Neural progenitor cell (in vitro differentiated cells): ENCODE results near the gene PELO. TPM values are rescaled to one million over a fixed set of nuclear protein-coding genes. Genes with fewer than 3 reads are reported as not detected.

Experiments used
- DNase-seq: peaks from one replicate; pipeline ENCODE4 v3.0.0-alpha.2; 2016; ENCODE audit warnings: low spot score
- H2AFZ ChIP-seq: fragments of 200-600 bp; sonication (generic); replicated peaks from 2 replicates; pipeline ENCODE4 v1.6.1; 2016; ENCODE audit warnings: antibody characterized with exemption
- H3F3A ChIP-seq: fragments of 200-600 bp; sonication (generic); 2 replicates; pipeline ENCODE4 v1.6.1; 2016; ENCODE audit warnings: antibody characterized with exemption, low read depth
- H3K27ac ChIP-seq: fragments of 200-600 bp; sonication (generic); 2 replicates; pipeline ENCODE4 v1.5.1; 2016; ENCODE audit warnings: mild to moderate bottlenecking
- H3K27me3 ChIP-seq: fragments of 200-600 bp; sonication (generic); 2 replicates; pipeline ENCODE4 v1.6.1; 2016; ENCODE audit warnings: mild to moderate bottlenecking, moderate library complexity
- H3K36me3 ChIP-seq: fragments of 200-600 bp; sonication (generic); 2 replicates; pipeline ENCODE4 v1.5.1; 2016
- H3K4me1 ChIP-seq: fragments of 200-600 bp; sonication (generic); 2 replicates; pipeline ENCODE4 v1.6.1; 2016; ENCODE audit warnings: mixed run types
- H3K4me2 ChIP-seq: fragments of 200-600 bp; sonication (generic); 2 replicates; pipeline ENCODE4 v1.6.1; 2016
- H3K4me3 ChIP-seq: fragments of 200-600 bp; sonication (generic); 2 replicates; pipeline ENCODE4 v1.5.1; 2016
- H3K79me2 ChIP-seq: fragments of 200-600 bp; sonication (generic); 2 replicates; pipeline ENCODE4 v1.6.1; 2016; ENCODE audit warnings: low read depth
- H3K9ac ChIP-seq: fragments of 200-600 bp; sonication (generic); 2 replicates; pipeline ENCODE4 v1.6.1; 2016
- H3K9me3 ChIP-seq: fragments of 200-600 bp; sonication (generic); 2 replicates; pipeline ENCODE4 v1.5.1; 2016; ENCODE audit warnings: low read depth
- H4K20me1 ChIP-seq: fragments of 200-600 bp; sonication (generic); 2 replicates; pipeline ENCODE4 v1.6.1; 2016; ENCODE audit warnings: low read depth
- H3K27ac Mint-ChIP-seq: 3 replicates; pipeline ENCODE4 v1.8.0; 2021; ENCODE audit warnings: mixed read lengths
- H3K27me3 Mint-ChIP-seq: 2 replicates; pipeline ENCODE4 v1.8.0; 2022; ENCODE audit warnings: low read depth, mild to moderate bottlenecking, inconsistent platforms, moderate library complexity, mixed read lengths; ENCODE audit not compliant: insufficient read depth
- H3K36me3 Mint-ChIP-seq: 3 replicates; pipeline ENCODE4 v1.8.0; 2021; ENCODE audit warnings: mixed read lengths
- H3K4me1 Mint-ChIP-seq: 3 replicates; pipeline ENCODE4 v1.8.0; 2021; ENCODE audit warnings: mixed read lengths
- H3K4me3 Mint-ChIP-seq: 3 replicates; pipeline ENCODE4 v1.8.0; 2021; ENCODE audit warnings: mild to moderate bottlenecking, moderate library complexity, mixed read lengths
- H3K9me3 Mint-ChIP-seq: 3 replicates; pipeline ENCODE4 v1.8.0; 2020; ENCODE audit warnings: mixed read lengths
- EZH2 ChIP-seq: fragments of 200-600 bp; sonication (generic); IDR thresholded peaks from 2 replicates; pipeline ENCODE4 v1.6.1; 2017; ENCODE audit warnings: antibody characterized with exemption, mild to moderate bottlenecking, moderate library complexity
- EZH2phosphoT487 ChIP-seq: fragments of 200-600 bp; sonication (generic); IDR thresholded peaks from 2 replicates; pipeline ENCODE4 v1.6.1; 2017; ENCODE audit warnings: antibody characterized with exemption
- total RNA-seq: library from RNA; depleted of rRNA; stranded (reverse); fragments of >200 nt; gene quantifications from 2 replicates; pipeline ENCODE4 v1.2.3, GENCODE V29; 2015; ENCODE audit warnings: low replicate concordance
- TF ChIP-seq, protein P1 (sequence below): fragments of 200-600 bp; sonication (generic); IDR thresholded peaks from 2 replicates; pipeline ENCODE4 v1.5.1; 2017; ENCODE audit warnings: antibody characterized with exemption, mild to moderate bottlenecking

PELO gene
- total RNA-seq, 1 donor from 2014 or later: 8.5 TPM

DNA sequence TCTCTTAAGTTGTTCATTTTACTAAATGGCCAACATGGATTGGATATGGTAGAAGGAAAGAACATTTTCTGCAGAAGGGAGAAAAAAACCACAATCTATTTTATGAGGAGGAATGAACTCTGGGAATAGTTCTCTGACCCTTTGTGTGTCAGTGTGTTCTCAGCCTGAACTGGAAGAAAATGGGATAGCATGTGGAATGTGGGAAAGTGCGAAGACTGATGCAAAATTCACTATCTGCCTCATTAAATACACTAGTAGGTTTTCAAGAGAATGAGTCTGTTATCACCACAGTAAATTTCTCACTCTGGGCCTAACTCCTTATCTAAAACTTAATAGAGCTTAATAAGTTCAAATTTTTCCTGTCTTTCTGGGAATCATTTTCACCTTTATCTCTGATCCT lies 22.7 kb downstream of the PELO start:
- H3K27ac ChIP-seq: no peak overlapping the region

GRCh38 chr5:52811067-52811749 lies 23.5 kb downstream of the PELO start:
- H3K4me3 ChIP-seq: no peak overlapping the region
- no peaks in the 10 kb centered on the region for H3F3A ChIP-seq
- H3K27ac ChIP-seq: no peak overlapping the region
- no peak overlapping the region for H3K4me2 ChIP-seq
- H3K27me3 Mint-ChIP-seq: no peaks in the 10 kb centered on the region
- no peaks in the 10 kb centered on the region for H3K36me3 Mint-ChIP-seq
- no peaks in the 10 kb centered on the region for H4K20me1 ChIP-seq
- no peak for TF ChIP-seq EZH2phosphoT487
- TF ChIP-seq, protein P1, sequence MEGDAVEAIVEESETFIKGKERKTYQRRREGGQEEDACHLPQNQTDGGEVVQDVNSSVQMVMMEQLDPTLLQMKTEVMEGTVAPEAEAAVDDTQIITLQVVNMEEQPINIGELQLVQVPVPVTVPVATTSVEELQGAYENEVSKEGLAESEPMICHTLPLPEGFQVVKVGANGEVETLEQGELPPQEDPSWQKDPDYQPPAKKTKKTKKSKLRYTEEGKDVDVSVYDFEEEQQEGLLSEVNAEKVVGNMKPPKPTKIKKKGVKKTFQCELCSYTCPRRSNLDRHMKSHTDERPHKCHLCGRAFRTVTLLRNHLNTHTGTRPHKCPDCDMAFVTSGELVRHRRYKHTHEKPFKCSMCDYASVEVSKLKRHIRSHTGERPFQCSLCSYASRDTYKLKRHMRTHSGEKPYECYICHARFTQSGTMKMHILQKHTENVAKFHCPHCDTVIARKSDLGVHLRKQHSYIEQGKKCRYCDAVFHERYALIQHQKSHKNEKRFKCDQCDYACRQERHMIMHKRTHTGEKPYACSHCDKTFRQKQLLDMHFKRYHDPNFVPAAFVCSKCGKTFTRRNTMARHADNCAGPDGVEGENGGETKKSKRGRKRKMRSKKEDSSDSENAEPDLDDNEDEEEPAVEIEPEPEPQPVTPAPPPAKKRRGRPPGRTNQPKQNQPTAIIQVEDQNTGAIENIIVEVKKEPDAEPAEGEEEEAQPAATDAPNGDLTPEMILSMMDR: no peak
- no peak for TF ChIP-seq EZH2
- H3K27ac Mint-ChIP-seq: no peak overlapping the region
- no peak for DNase-seq
- no peak overlapping the region for H3K9ac ChIP-seq
- H3K4me1 Mint-ChIP-seq: no peaks in the 10 kb centered on the region
- no peaks in the 10 kb centered on the region for H3K27me3 ChIP-seq
- no peaks in the 10 kb centered on the region for H3K9me3 Mint-ChIP-seq
- no peak overlapping the region for H3K4me3 Mint-ChIP-seq
- no peaks in the 10 kb centered on the region for H3K36me3 ChIP-seq
- H2AFZ ChIP-seq: no peak overlapping the region
- H3K79me2 ChIP-seq: no peaks in the 10 kb centered on the region
- no peaks in the 10 kb centered on the region for H3K9me3 ChIP-seq
- no peaks in the 10 kb centered on the region for H3K4me1 ChIP-seq

More for the DNA sequence above, 22.7 kb downstream of the PELO start:
- H3K36me3 Mint-ChIP-seq: no peaks in the 10 kb centered on the region
- TF ChIP-seq EZH2phosphoT487 (no peak), EZH2 (no peak)
- TF ChIP-seq, protein P1: no peak
- Histone ChIP-seq H4K20me1 (no peaks in the 10 kb centered on the region), H3F3A (no peaks in the 10 kb centered on the region), H3K36me3 (no peaks in the 10 kb centered on the region), H3K4me3 (no peak overlapping the region), H3K4me1 (no peaks in the 10 kb centered on the region), H2AFZ (no peak overlapping the region), H3K27me3 (no peaks in the 10 kb centered on the region), H3K4me2 (no peak overlapping the region), H3K79me2 (no peaks in the 10 kb centered on the region), H3K9ac (no peak overlapping the region), H3K9me3 (no peaks in the 10 kb centered on the region)
- no peak overlapping the region for H3K4me3 Mint-ChIP-seq
- H3K27me3 Mint-ChIP-seq: no peaks in the 10 kb centered on the region
- DNase-seq: no peak
- H3K9me3 Mint-ChIP-seq: no peaks in the 10 kb centered on the region
- H3K27ac Mint-ChIP-seq: no peak overlapping the region
- H3K4me1 Mint-ChIP-seq: no peaks in the 10 kb centered on the region

DNA sequence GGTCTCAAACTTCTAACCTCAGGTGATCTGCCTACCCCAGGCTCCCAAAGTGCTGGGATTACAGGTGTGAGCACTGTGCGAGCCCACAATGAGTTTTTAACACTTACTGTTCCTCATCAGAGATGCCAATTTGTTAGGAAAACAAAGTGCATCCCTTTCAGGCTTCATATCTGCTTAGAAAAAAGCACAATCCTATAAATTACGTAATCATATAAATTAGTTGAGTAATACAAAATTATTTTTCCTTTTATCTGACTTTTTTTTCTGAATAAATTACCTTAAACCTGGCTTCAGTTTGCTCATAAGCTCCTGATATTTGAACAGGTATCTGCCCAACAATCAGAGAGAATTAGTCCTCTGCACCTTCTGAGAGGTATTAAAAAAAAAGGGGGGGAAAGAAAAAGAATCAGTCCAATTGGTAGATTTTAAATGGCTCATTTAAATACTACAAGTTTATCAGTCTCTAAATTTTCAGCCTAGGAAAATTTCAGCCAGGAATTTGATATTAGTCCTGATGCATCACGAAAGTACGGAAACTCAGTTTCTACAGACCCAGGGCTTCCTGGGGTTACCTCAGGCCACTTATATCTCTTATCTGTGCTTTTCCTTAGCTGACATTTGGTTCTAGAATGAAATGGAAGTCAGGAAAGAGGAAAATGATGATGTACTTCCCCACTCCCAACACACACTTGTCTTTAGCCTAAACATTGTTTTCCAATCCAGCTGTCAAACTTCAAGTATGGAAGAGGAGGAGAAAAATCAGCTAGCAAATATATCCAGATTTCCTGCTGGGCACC lies 26.8 kb downstream of the PELO start:
- Histone ChIP-seq H3K4me2 (no peak overlapping the region), H3F3A (peaks cover 12% of the 10 kb centered on the region), H3K4me3 (no peak overlapping the region), H2AFZ (no peak overlapping the region), H3K9me3 (no peaks in the 10 kb centered on the region), H3K27me3 (no peaks in the 10 kb centered on the region), H3K27ac (no peak overlapping the region), H3K4me1 (peaks cover 18% of the 10 kb centered on the region), H3K9ac (no peak overlapping the region), H3K79me2 (no peaks in the 10 kb centered on the region), H4K20me1 (no peaks in the 10 kb centered on the region), H3K36me3 (no peaks in the 10 kb centered on the region)
- Mint-ChIP-seq H3K27ac (no peak overlapping the region), H3K4me1 (no peaks in the 10 kb centered on the region), H3K4me3 (no peak overlapping the region), H3K9me3 (no peaks in the 10 kb centered on the region), H3K36me3 (no peaks in the 10 kb centered on the region), H3K27me3 (no peaks in the 10 kb centered on the region)
- DNase-seq: no peak
- TF ChIP-seq EZH2 (no peak), EZH2phosphoT487 (no peak)
- TF ChIP-seq, protein P1: no peak
